ENCODE measurements around the gene CORO2B.

Gene CORO2B

DNA sequence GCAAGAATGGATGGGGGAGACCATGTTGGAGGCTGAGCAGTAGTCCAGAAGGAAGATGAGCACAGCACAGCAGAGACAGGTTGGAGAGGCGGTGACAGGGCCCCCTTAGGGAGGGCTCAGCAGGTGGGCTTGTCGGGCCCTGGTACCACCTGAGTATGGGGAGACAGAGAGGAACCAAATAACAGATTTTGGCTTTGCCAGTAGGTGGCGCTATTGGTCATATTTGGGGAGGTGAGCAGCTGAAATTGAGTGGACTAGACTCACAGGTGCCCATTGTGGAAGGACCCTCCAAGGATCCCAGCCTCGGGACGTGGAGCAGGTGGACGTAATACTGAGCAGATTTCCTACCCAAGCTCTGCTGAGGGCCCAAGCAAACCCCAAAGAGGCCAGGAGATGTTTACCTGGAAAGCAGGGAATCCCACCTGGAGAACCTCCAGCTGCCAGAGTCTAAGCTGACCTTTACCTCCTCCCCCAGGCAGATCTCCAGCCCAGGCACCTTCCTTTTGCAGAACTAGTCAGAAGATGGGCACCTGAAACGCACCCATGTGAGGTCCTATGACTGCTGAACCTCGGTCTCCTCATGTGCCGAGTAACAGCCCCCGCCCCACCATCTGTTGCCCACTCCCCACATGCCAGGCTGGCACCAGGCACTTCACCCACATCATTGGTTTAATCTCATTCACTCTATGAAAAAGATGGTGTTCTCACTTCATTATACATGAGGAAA, 24.6 kb upstream of the CORO2B start:
- H3K9ac ChIP-seq (ENCODE audit: low read length): no peak overlapping the region
- no peak overlapping the region for H3K27ac ChIP-seq (ENCODE audit: low read depth, low read length)
- H3K4me2 ChIP-seq (ENCODE audit: low read depth, low read length, poor library complexity, severe bottlenecking): no peak overlapping the region
- H3K27me3 ChIP-seq (ENCODE audit: low read length): no peaks in the 10 kb centered on the region
- H3K9me2 ChIP-seq (replicated peaks; ENCODE audit: insufficient read depth, low read length): no peaks in the 10 kb centered on the region
- no peaks in the 10 kb centered on the region for H3F3A ChIP-seq (ENCODE audit: insufficient read depth)
- H2AFZ ChIP-seq (ENCODE audit: low read depth, low read length, severe bottlenecking): no peak overlapping the region
- H3K4me3 ChIP-seq (ENCODE audit: insufficient read depth, low read length, poor library complexity, severe bottlenecking): no peak overlapping the region
- H3K36me3 ChIP-seq (ENCODE audit: low read length): no peaks in the 10 kb centered on the region
- no peaks in the 10 kb centered on the region for H4K20me1 ChIP-seq (ENCODE audit: low read depth, low read length)
- no peaks in the 10 kb centered on the region for H3K79me2 ChIP-seq (ENCODE audit: insufficient read depth, low read length)
- TF ChIP-seq, protein P1, sequence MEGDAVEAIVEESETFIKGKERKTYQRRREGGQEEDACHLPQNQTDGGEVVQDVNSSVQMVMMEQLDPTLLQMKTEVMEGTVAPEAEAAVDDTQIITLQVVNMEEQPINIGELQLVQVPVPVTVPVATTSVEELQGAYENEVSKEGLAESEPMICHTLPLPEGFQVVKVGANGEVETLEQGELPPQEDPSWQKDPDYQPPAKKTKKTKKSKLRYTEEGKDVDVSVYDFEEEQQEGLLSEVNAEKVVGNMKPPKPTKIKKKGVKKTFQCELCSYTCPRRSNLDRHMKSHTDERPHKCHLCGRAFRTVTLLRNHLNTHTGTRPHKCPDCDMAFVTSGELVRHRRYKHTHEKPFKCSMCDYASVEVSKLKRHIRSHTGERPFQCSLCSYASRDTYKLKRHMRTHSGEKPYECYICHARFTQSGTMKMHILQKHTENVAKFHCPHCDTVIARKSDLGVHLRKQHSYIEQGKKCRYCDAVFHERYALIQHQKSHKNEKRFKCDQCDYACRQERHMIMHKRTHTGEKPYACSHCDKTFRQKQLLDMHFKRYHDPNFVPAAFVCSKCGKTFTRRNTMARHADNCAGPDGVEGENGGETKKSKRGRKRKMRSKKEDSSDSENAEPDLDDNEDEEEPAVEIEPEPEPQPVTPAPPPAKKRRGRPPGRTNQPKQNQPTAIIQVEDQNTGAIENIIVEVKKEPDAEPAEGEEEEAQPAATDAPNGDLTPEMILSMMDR (IDR thresholded peaks at IDR 0.05; ENCODE audit: insufficient read depth, low read length, poor library complexity, severe bottlenecking): peak; percentile 74
- TF ChIP-seq EZH2phosphoT487 (conservative IDR thresholded peaks at IDR 0.05; ENCODE audit: low read length): no peak
- no peaks in the 10 kb centered on the region for H3K9me3 ChIP-seq (ENCODE audit: insufficient read depth, low read length)

DNA sequence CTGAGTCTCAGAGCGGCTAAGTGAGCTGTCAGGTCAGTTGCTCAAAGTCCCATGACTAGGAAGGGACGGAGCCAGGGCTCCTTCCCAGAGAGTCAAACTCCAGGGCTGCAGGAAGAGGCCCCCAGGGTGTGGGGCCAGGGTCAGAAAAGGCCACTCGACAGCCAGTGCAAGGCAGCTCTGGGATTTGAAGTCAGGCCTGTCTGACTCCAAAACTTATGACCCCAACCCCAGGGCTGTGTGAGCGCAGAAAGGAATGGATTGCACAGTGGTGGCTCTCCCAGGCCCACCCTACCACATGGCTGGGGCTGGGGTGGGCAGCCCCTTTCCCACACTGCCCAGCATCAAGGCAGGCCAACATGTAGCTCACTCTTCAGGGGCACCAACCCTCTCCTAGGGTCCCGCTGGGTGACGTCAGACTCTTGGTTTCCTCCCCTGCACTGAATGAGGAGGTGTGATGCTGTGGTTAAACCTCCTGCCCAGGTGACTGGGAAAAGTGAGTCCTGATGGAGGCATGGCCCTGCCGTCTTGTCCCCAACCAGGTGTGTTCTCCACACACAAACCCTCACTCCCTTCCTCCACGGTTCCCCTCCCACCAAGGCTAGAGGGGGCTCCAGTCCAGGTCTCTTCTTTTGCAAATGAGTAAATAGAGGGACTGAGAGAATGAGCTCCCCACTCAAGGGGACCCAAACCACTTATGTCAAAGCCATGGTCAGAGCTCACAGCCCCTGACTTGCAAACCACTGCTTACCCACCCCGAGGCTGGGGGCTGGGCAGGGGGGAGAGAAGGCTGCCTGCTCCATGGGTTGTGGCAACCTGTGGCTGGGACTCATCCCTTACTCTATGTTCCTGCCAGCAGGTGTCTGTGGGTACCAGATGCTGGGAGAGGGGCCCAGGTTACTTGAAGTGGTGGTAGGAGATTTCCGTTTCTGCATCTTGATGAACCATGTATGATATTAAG, 23.8 kb upstream of the CORO2B start:
- H3K27me3 ChIP-seq (ENCODE audit: low read length): no peaks in the 10 kb centered on the region
- no peak overlapping the region for H3K4me2 ChIP-seq (ENCODE audit: low read depth, low read length, poor library complexity, severe bottlenecking)

DNA sequence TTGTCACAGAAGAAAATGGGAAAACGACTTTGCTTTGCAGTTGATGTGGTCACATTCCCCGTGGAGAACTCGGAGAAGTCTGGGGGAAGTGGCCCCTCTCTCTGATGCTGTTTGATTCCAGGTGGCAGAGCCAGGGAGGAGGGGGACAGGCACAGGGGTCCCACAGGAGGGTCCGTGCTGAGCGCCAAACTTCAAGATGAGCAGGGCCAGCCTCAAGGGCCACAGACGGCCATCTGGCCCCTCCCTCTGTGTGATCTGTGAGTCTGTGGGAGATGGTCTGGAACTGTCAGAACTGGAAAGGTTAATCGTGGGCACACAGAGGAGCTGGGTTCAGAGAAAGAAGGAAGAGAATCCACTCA, 23.1 kb upstream of the CORO2B start:
- no peaks in the 10 kb centered on the region for H3K9me3 ChIP-seq (ENCODE audit: insufficient read depth, low read length)
- H3K36me3 ChIP-seq (ENCODE audit: low read length): no peaks in the 10 kb centered on the region
- H3K27ac ChIP-seq (ENCODE audit: low read depth, low read length): no peak overlapping the region
- H3F3A ChIP-seq (ENCODE audit: insufficient read depth): no peaks in the 10 kb centered on the region
- no peaks in the 10 kb centered on the region for H3K9me2 ChIP-seq (replicated peaks; ENCODE audit: insufficient read depth, low read length)
- H2AFZ ChIP-seq (ENCODE audit: low read depth, low read length, severe bottlenecking): no peak overlapping the region
- TF ChIP-seq, protein P1 (IDR thresholded peaks at IDR 0.05; ENCODE audit: insufficient read depth, low read length, poor library complexity, severe bottlenecking): no peak
- no peak for TF ChIP-seq EZH2phosphoT487 (conservative IDR thresholded peaks at IDR 0.05; ENCODE audit: low read length)
- H3K79me2 ChIP-seq (ENCODE audit: insufficient read depth, low read length): no peaks in the 10 kb centered on the region
- H3K4me3 ChIP-seq (ENCODE audit: insufficient read depth, low read length, poor library complexity, severe bottlenecking): no peak overlapping the region
- H3K4me2 ChIP-seq (ENCODE audit: low read depth, low read length, poor library complexity, severe bottlenecking): no peak overlapping the region
- no peaks in the 10 kb centered on the region for H3K27me3 ChIP-seq (ENCODE audit: low read length)
- H3K9ac ChIP-seq (ENCODE audit: low read length): no peak overlapping the region
- H4K20me1 ChIP-seq (ENCODE audit: low read depth, low read length): no peaks in the 10 kb centered on the region

More for the DNA sequence above, 23.8 kb upstream of the CORO2B start:
- Histone ChIP-seq H3K9me2 (replicated peaks; ENCODE audit: insufficient read depth, low read length) (no peaks in the 10 kb centered on the region), H4K20me1 (ENCODE audit: low read depth, low read length) (no peaks in the 10 kb centered on the region), H2AFZ (ENCODE audit: low read depth, low read length, severe bottlenecking) (no peak overlapping the region), H3K27ac (ENCODE audit: low read depth, low read length) (no peak overlapping the region), H3K36me3 (ENCODE audit: low read length) (no peaks in the 10 kb centered on the region), H3K9me3 (ENCODE audit: insufficient read depth, low read length) (no peaks in the 10 kb centered on the region), H3K4me3 (ENCODE audit: insufficient read depth, low read length, poor library complexity, severe bottlenecking) (no peak overlapping the region), H3F3A (ENCODE audit: insufficient read depth) (no peaks in the 10 kb centered on the region), H3K9ac (ENCODE audit: low read length) (no peak overlapping the region), H3K79me2 (ENCODE audit: insufficient read depth, low read length) (no peaks in the 10 kb centered on the region)
- TF ChIP-seq, protein P1 (IDR thresholded peaks at IDR 0.05; ENCODE audit: insufficient read depth, low read length, poor library complexity, severe bottlenecking): no peak
- TF ChIP-seq EZH2phosphoT487 (conservative IDR thresholded peaks at IDR 0.05; ENCODE audit: low read length): no peak
